Body of pancreas (tissue), 4 donors: Measurements from ENCODE around the gene SEMA6D.

Source experiments
- POLR2A ChIP-seq, 3 donors: fragments of 450-650 bp; IDR thresholded peaks; one replicate each; pipeline ENCODE4 v1.6.1; 2016; ENCODE audit warnings: antibody characterized with exemption in 3 of 3, mild to moderate bottlenecking in 2 of 3
- TF ChIP-seq, protein P1 (sequence below), 7 experiments: fragments of 450-650 bp in 4 of 7; fragments of 200-600 bp in 3 of 7; sonication (generic) in 3 of 7; IDR thresholded peaks; one replicate each; pipeline ENCODE4 v1.5.1; 2016 to 2019; ENCODE audit warnings: antibody characterized with exemption in 7 of 7

DNA sequence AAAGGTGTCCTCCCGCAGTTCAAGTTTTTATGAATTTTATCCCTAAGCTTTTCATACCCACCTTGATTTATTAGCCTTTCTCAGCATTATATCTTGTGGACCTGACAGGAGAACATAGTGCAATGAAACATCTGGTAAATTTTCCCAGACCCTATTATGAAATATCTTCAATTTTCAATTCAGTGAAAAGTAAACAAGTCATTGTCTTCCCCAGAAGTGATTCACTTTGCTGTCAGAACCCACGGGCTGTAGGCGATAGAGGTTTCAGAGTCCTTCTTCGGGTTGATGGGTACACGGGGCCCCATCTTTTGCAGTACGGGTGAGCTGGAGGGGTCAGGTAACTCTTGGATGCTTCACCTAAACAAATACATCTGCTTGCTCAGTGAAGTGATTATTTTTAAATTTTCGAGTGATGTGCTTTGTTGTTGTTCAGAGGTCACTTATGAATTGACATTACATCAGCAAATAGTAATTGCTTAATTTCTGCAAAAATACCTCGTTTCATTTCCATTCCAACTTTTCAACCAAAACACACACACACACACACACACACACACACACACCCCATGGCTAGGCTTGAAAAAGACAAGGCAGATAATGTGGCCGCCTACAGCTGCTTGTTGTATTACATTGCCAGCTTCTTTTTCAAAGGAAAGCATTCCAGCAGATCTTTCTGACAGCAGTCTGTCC is 102.9 kb downstream of the SEMA6D start:
- TF ChIP-seq, protein P1, sequence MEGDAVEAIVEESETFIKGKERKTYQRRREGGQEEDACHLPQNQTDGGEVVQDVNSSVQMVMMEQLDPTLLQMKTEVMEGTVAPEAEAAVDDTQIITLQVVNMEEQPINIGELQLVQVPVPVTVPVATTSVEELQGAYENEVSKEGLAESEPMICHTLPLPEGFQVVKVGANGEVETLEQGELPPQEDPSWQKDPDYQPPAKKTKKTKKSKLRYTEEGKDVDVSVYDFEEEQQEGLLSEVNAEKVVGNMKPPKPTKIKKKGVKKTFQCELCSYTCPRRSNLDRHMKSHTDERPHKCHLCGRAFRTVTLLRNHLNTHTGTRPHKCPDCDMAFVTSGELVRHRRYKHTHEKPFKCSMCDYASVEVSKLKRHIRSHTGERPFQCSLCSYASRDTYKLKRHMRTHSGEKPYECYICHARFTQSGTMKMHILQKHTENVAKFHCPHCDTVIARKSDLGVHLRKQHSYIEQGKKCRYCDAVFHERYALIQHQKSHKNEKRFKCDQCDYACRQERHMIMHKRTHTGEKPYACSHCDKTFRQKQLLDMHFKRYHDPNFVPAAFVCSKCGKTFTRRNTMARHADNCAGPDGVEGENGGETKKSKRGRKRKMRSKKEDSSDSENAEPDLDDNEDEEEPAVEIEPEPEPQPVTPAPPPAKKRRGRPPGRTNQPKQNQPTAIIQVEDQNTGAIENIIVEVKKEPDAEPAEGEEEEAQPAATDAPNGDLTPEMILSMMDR (IDR thresholded peaks at IDR 0.05): no peak
- TF ChIP-seq POLR2A (IDR thresholded peaks at IDR 0.05): no peak
